SK-N-SH treated with all-trans-retinoic acid at 6 μM for 48 hours (cell line): ENCODE data around the gene ADGRB2.

Experiments
- ARNTL ChIP-seq: fragments of 450-650 bp; formaldehyde crosslinking; IDR thresholded peaks from 2 replicates; pipeline ENCODE4 v1.5.0; 2020; ENCODE audit warnings: low read depth, mild to moderate bottlenecking, moderate library complexity, borderline replicate concordance
- CREB5 ChIP-seq: fragments of 250-450 bp; sonication (Bioruptor Pico); IDR thresholded peaks from 2 replicates; pipeline ENCODE4 v1.5.1; 2020; ENCODE audit warnings: low read depth, mild to moderate bottlenecking, moderate library complexity
- CSDC2 ChIP-seq: fragments of 250-450 bp; sonication (Bioruptor Pico); IDR thresholded peaks from 2 replicates; pipeline ENCODE4 v1.5.0; 2020; ENCODE audit warnings: mild to moderate bottlenecking, moderate library complexity
- OSR1 ChIP-seq: fragments of 250-450 bp; sonication (Bioruptor Pico); IDR thresholded peaks from 2 replicates; pipeline ENCODE4 v1.8.0; 2022; ENCODE audit warnings: moderate library complexity, mild to moderate bottlenecking, inconsistent platforms
- PATZ1 ChIP-seq: fragments of 250-450 bp; sonication (Bioruptor Pico); IDR thresholded peaks from 2 replicates; pipeline ENCODE4 v1.8.0; 2020; ENCODE audit warnings: mild to moderate bottlenecking, moderate library complexity, borderline replicate concordance
- POU6F1 ChIP-seq: fragments of 250-450 bp; sonication (Bioruptor Pico); IDR thresholded peaks from 2 replicates; pipeline ENCODE4 v1.8.0; 2021; ENCODE audit warnings: low read depth, mild to moderate bottlenecking, moderate library complexity, borderline replicate concordance
- PPARA ChIP-seq: fragments of 250-450 bp; sonication (Bioruptor Pico); IDR thresholded peaks from 2 replicates; pipeline ENCODE4 v1.5.0; 2020; ENCODE audit warnings: mild to moderate bottlenecking, borderline replicate concordance
- RARB ChIP-seq: fragments of 250-450 bp; sonication (Bioruptor Pico); IDR thresholded peaks from 2 replicates; pipeline ENCODE4 v1.8.0; 2021; ENCODE audit warnings: mild to moderate bottlenecking, moderate library complexity
- TOX ChIP-seq: fragments of 250-450 bp; sonication (Bioruptor Pico); IDR thresholded peaks from 2 replicates; pipeline ENCODE4 v1.8.0; 2021; ENCODE audit warnings: mild to moderate bottlenecking, moderate library complexity, borderline replicate concordance
- TSHZ2 ChIP-seq: fragments of 250-450 bp; sonication (Bioruptor Pico); IDR thresholded peaks from 2 replicates; pipeline ENCODE4 v1.5.0; 2020; ENCODE audit warnings: mild to moderate bottlenecking, moderate library complexity
- ZFP3 ChIP-seq: fragments of 250-450 bp; sonication (Bioruptor Pico); IDR thresholded peaks from 2 replicates; pipeline ENCODE4 v1.5.0; 2020; ENCODE audit warnings: mild to moderate bottlenecking, moderate library complexity
- ZFP30 ChIP-seq: fragments of 450-650 bp; formaldehyde crosslinking; IDR thresholded peaks from 2 replicates; pipeline ENCODE4 v1.5.0; 2022; ENCODE audit warnings: mild to moderate bottlenecking, moderate library complexity
- ZNF565 ChIP-seq: fragments of 450-650 bp; formaldehyde crosslinking; conservative IDR thresholded peaks from 2 replicates; pipeline ENCODE4 v1.5.0; 2020; ENCODE audit warnings: low read depth, mild to moderate bottlenecking, moderate library complexity
- ZNF70 ChIP-seq: fragments of 450-650 bp; formaldehyde crosslinking; IDR thresholded peaks from 2 replicates; pipeline ENCODE4 v1.5.0; 2020; ENCODE audit warnings: mild to moderate bottlenecking, moderate library complexity

- no peak for TF ChIP-seq ZFP3
- TF ChIP-seq PATZ1 (CRISPR knock-in tag) = no peak
- TF ChIP-seq TSHZ2 (CRISPR knock-in tag) = no peak
- TF ChIP-seq TOX = no peak
- TF ChIP-seq PPARA (CRISPR knock-in tag) = no peak
- TF ChIP-seq ZFP30 (CRISPR knock-in tag) = no peak
- no peak for TF ChIP-seq ZNF565
- no peak for TF ChIP-seq ZNF70
- no peak for TF ChIP-seq RARB (CRISPR knock-in tag)
- TF ChIP-seq ARNTL (CRISPR knock-in tag) = no peak
- TF ChIP-seq OSR1 = no peak
- no peak for TF ChIP-seq POU6F1 (CRISPR knock-in tag)
- no peak for TF ChIP-seq CSDC2 (CRISPR knock-in tag)
- no peak for TF ChIP-seq CREB5 (CRISPR knock-in tag)
Measured at GRCh38 chr1:31712068-31712467, 52.1 kb downstream of the ADGRB2 start.
